GM21528 (cell line): ENCODE results near the gene MLXIP.
"Not testable (repeated sequence)": the region's sequence is repeated elsewhere in the genome, so short reads cannot be mapped to it uniquely, and the experiment has no call there.

Experiments
- ATAC-seq: cut with Tn5 transposase; IDR thresholded peaks from one replicate; pipeline ENCODE4 v1.9.1; 2021; ENCODE audit warnings: mild to moderate bottlenecking, moderate library complexity; ENCODE audit not compliant: unreplicated experiment, low FRiP score

Gene MLXIP

DNA sequence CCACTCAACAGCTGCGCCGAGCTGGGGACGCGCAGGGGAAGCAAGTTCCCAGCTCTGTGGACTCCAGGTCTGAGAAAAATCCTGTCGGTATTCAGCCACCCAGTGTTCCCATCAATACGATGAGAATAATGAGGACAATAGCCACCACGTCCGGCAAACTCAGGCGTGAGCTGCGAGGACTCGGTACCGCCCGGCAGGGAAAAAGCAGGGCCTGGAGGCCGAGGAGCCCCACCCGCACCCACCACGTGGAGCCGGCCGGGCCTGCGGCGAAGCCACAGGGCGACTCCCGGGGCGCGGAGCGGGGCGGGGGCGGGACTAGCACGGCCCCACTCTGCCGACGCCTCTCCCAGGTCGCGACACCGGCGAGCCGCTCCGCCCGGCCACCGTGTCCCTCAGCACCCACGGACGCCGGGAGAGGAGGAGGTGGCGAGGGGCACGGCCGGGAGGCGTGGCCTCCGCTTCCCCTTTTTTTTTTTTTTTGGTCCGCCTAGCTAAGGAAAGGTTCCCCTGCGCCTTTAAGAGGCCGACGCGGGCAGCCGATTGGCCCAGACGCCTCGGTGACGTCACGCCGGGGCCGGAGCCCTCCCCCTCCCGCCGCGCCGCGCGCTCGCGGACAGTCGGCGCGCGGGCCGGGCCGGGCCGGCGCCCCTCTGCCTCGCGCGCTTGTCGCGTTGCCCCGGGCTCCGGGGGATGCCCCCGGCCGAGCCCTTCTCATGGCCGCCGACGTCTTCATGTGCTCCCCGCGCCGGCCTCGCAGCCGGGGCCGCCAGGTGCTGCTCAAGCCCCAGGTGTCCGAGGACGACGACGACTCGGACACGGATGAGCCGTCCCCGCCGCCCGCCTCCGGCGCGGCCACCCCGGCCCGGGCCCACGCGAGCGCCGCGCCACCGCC lies at the start of gene MLXIP:
TSS of gene MLXIP (plus strand) at position 616 of the 892 bp plus-strand sequence. CDS start at position 714, 98 bp downstream.
- ATAC-seq: peak; percentile 64

- peak; percentile 50 for ATAC-seq
These were observed 49.5 kb upstream of the MLXIP start for GRCh38 chr12:122028905-122029560.

- ATAC-seq: peak; percentile 10
These were observed 48.7 kb upstream of the MLXIP start for GRCh38 chr12:122029620-122030423.

GRCh38 chr12:122030424-122031035 lies 48.0 kb upstream of the MLXIP start:
- ATAC-seq: no peak

DNA sequence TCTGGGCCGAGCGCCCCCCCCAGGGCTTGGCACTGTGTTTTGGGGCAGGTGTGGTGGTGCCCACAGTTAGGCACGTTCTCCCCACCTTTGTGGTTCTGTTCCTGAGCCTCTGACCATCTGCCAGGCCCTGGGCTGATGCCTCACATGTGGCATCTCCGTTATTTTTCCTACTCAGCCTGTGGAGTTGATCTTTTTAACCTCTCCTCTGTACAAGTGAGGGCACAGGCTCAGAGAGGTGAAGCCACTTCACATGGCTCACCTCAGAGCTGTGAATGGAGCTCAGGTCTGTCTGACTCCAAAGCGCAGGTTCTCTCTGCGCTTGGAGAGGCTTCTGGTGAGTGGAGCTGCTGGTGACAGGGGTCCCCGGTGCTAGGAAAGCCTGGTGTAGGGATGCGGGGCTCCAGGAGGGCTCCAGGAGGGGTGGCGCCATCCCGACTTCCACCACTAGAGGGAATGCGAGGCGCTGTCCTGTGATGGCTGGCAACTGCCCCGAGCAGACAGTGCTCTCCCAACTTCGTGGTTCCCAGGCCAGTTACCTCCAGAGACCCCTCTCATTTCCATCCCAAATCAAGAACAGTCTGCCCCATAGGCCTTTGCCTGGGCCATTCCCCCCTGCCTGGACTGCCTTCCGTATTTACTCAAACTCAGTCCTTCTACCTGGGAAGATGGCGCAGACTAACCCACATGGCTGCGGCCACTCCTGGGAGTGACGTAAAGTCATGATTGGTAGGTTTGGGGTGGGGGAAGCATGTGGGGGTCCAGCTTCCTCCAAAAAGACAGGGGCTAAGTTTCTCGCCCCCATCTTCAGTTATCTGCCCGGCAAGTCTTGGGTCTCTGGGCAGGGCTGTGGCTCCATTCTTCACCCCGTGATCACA lies 47.0 kb upstream of the MLXIP start:
- no peak for ATAC-seq

DNA sequence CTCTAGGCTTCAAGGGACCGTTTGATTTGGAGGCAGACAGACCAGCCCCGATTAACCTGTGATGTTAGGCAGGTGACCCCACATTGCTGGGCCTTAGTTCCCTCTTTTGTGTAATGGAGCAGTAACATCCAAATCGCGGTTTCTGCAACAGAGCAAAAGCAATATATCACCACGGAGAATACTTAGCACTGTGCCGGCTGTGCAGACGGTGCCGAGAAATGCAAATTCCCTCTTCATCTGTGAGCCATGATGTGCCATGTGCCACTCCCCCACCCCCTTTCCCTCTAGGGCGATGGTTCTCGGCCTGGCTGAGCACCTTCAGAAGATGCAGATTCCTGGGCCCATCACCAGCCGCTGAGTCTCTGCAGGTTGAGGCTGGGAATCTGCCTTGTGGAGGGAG lies 46.0 kb upstream of the MLXIP start:
- no peak for ATAC-seq

GRCh38 chr12:122035292-122035691 lies 43.3 kb upstream of the MLXIP start:
- no peak for ATAC-seq

DNA sequence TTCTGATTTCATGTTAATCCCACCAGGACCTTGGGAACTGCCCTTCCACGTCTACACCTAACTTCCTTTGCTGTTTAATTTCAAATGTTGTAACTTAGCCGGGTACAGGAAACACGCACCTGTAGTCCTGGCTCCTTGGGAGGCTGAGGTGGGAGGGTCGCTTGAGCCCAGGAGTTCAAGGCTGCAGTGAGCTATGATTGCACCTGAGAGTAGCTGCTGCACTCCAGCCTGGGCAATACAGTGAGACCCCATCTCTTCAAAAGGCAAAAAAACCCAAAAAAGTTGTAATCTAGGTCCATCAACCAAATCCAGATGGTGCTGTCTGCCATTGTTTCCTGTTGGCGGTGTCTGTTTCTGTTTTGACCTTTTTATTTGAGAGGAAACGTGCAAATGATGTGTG lies 42.4 kb upstream of the MLXIP start:
- ATAC-seq: no peak

DNA sequence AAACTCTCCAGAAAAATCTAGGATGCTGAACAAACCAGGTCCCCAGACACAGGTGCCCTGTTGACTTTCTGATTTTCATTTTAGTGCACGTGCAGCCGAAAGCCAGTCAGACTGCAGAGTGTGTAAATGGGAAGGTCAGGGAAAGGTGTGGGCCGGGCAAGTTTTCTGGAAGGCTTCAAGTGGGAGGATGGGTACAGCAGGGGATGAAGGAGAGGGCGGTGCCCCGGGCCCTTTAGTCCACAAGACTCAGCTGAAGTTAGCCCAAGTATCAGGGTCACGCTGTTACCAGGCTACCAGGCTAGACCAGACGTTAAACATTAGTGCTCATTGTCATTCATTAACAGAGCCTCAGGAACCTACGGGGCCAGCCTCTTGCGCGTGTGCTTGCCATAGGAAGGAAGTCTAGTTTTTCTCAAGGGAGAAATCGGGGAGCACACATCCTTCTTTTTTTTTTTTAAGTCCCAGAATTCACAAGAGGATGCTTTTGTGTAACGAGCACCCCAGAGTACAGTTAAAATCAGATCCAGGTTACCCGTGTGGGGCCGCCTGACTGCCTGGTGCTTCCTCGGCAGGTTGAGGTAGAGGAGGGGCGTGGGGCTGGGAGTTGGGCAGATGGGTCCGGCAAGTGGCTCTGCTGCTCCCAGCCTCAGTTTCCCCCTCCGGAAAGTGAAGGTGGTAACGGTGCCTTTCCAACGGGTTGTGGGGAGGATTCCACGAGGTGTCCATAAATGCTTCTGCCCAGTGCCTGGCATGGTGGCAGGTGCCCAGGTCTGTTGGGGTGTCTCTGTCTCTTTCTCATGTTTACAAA lies 37.8 kb upstream of the MLXIP start:
- no peak for ATAC-seq

GRCh38 chr12:122041458-122041857 lies 37.1 kb upstream of the MLXIP start:
- not testable (repeated sequence) for ATAC-seq

DNA sequence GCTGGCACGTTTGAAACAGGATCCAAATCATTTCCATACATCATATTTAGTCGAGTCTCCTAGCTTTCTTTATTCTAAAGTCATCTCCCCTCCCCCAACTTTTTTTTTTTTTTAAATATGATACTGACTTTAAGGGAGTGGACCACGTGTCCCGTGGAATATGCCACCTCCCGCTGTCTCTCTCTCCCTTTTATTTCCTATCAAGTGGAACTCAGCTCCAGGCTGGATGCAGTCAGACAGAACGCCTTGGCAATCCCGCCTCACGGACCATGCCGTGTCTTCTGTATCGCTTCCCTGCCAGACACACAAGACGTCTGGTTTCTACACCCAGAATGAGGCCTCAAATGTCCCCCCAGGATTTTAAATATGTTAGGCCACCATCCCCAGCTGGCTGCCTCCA lies 35.6 kb upstream of the MLXIP start:
- ATAC-seq: no peak

DNA sequence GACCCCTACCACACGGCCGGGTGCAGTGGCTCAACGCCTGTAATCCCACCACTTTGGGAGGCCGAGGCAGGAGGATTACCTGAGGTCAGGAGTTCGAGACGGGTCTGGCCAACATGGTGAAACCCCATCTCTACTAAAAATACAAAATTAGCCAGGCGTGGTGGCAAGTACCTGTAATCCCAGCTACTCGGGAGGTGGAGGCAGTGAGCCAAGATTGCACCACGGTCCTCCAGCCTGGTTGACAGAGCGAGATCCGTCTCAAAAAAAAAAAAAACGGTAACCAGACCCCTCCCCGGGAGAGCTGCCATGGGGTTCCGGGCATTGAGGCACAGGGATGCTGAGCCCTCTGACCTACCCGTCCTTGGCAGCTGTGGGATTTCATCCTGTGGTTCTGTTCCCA lies 35.1 kb upstream of the MLXIP start:
- no peak for ATAC-seq

DNA sequence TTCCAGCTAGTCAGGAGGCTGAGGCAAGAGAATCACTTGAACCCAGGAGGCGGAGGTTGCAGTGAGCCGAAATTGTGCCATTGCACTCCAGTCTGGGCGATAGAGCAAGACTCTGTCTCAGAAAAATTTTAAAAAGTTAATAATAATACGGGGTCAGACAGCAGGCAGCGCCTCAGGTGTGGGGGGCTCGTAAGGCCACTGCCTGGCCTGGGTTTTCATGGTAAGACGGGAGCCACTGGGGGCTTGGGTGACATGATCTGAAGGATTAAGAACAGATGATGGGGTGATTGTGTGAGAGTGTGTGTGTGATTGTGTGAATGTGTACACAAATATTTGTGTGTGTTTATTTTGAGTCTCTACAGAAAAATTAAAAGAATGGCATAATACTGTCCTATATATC lies 33.3 kb upstream of the MLXIP start:
- no peak for ATAC-seq

GRCh38 chr12:122046145-122046544 lies 32.4 kb upstream of the MLXIP start:
- no peak for ATAC-seq

GRCh38 chr12:122048151-122048550 lies 30.4 kb upstream of the MLXIP start:
- no peak for ATAC-seq

DNA sequence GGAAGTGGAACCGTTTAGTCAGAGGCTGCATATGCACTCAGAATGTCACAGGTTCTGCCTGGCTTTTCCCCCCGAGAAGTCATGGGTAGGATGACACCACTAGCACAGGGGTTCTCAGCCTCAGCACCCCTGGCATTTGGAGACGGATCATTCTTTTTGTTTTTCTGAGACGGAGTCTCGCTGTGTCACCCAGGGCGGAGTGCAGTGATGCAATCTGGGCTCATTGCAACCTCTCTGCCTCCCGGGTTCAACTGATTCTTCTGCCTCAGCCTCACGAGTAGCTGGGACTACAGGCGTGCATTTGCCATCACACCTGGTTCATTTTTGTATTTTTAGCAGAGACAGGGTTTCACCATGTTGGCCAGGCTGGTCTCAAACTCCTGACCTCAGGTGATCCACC lies 28.7 kb upstream of the MLXIP start:
- no peak for ATAC-seq

DNA sequence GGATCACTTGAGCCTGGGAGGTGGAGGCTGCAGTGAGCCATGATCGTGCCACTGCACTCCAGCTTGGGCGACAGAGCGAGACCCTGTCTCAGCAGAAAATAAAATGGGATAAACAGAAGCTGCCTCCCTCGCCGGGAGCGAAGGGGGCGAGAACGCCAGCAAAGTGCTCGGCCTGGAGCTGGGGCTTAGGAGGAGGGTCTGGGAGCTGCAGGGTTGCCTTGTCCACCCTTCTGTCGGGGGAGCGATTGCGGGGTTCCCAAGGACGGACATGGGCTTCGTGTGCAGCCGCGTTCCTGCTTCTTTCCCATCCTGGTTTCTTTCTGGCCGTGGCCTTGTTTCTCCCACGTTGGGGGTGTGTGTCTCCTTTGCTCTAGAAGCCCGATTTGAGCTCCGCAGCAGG lies 27.9 kb upstream of the MLXIP start:
- ATAC-seq: no peak

- ATAC-seq: no peak
These were observed 27.2 kb upstream of the MLXIP start for GRCh38 chr12:122051231-122051876.
